ENCODE data around the gene LINC01488. TPM values are rescaled to one million over a fixed set of nuclear protein-coding genes. Genes with fewer than 3 reads are reported as not detected.

Gene LINC01488
- total and polyA plus RNA-seq, 10 of the 15 experiments (the other 5 are each of a cell fraction or from before 2014, with no cell fraction given) = not detected

DNA sequence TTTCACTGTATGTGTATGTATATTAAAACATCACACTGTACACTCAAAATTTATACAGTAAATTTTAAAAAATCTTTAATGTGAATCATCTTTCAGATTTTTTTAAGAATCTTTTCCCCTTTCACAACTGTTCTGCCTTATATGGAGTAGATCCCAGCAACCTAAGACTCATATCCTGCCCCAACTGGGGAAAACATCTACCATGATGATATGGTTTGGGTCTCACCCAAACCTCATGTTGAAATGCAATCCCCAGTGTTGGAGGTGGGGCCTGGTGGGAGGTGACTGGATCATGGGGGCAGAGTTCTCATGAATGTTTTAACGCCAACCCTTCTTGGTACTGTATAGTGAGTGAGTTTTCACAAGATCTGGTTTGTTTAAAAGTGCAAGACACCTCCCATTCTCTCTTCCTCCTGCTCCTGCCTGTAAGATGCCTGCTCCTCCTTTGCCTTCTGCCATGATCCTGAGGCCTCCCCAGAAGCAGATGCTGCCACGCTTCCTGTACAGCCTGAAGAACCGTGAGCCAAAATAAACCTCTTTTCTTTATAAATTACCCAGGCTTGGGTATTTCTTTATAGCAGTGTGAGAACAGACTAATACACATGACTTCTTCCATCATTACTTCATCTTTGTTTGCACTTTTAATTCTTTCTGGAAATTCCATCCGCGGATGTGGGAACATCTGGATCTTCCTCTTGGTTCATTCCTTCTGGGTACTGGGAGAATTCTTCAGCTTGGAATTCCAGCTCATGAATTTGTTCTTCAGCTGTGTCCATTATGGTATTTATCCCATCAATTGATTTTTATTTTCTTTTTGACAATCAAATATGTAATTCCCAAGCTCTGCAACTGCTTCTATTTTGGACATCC lies 36.9 kb downstream of the LINC01488 start:
- intact Hi-C loops (cut with micrococcal nuclease; ENCODE audit: unreplicated experiment) = no loop called here

More for the DNA sequence above, 36.9 kb downstream of the LINC01488 start:
- WGBS (ENCODE audit: insufficient coverage, insufficient replicate concordance, low lambda C conversion rate, missing lambda C conversion rate) = 66% methylated on average over 5 of the region's 5 CpGs
- no peaks in the 10 kb centered on the region for H4K20me1 ChIP-seq (ENCODE audit: control insufficient read depth, insufficient read depth)
- no TSS peak for BruUV-seq (replicated peaks)
- peaks cover 7% of the 10 kb centered on the region; the same call in 2 of the 3 replicates for H3K9me3 ChIP-seq (replicated peaks; ENCODE audit: control insufficient read depth, insufficient read depth, low read length)
- H3K79me2 ChIP-seq (ENCODE audit: control insufficient read depth, insufficient read depth, low read length) = no peaks in the 10 kb centered on the region
- H3K27ac ChIP-seq (ENCODE audit: control insufficient read depth, insufficient read depth) = no peak overlapping the region
- H3K36me3 ChIP-seq (ENCODE audit: control insufficient read depth in 2 of 2, insufficient read depth in 2 of 2, low read length in 1 of 2) = no peaks in the 10 kb centered on the region
- H2AFZ ChIP-seq (ENCODE audit: control insufficient read depth, low read depth, low read length) = no peak overlapping the region
- RAD21 ChIA-PET (ENCODE audit: unreplicated experiment) = no interaction called here
- no peak for TF ChIP-seq PAX8 (IDR thresholded peaks at IDR 0.05)
- TF ChIP-seq MTA3 (IDR thresholded peaks at IDR 0.05; ENCODE audit: borderline replicate concordance, low read length) = no peak
- no peak for TF ChIP-seq TCF12 (IDR thresholded peaks at IDR 0.05; ENCODE audit: low read depth, low read length)
- TF ChIP-seq CHD4 (IDR thresholded peaks at IDR 0.05) = no peak
- no peak for TF ChIP-seq BCL11A (IDR thresholded peaks at IDR 0.05; ENCODE audit: low read depth, low read length)
- no peak for TF ChIP-seq SP1 (IDR thresholded peaks at IDR 0.05; ENCODE audit: low read depth, low read length)
- no peak for TF ChIP-seq IKZF1 (conservative IDR thresholded peaks at IDR 0.05)
- no peak for TF ChIP-seq ZSCAN29 (IDR thresholded peaks at IDR 0.05)
- no peak for TF ChIP-seq ELK1 (IDR thresholded peaks at IDR 0.05; ENCODE audit: low read depth, low read length)
- CTCF ChIA-PET = no interaction called here
- H3K4me1 ChIP-seq (ENCODE audit: control insufficient read depth, insufficient read depth, low read length) = no peaks in the 10 kb centered on the region
- SMC1A ChIA-PET (ENCODE audit: uncharacterized antibody, unreplicated experiment) = interaction anchor here (0.5 kb wide), 1 partner anchor 68 kb away, joined by 3 read pairs; no protein-coding TSS in a partner anchor
- H3K9ac ChIP-seq (ENCODE audit: control insufficient read depth, insufficient read depth, low read length) = no peak overlapping the region
- in situ Hi-C loops (cut with MboI) = no loop called here
- FAIRE-seq (no peak), DNase-seq (ENCODE audit: low read depth, low spot score) (no peak), ATAC-seq (no peak)
- H3K27me3 ChIP-seq (replicated peaks in 1 of 2; ENCODE audit: control insufficient read depth in 2 of 2, insufficient read depth in 2 of 2, low read length in 1 of 2) = peaks cover 0 to 2% of the 10 kb centered on the region in 2 experiments; a peak in 2 of 4 replicates
- POLR2A ChIA-PET = no interaction called here
- no peak overlapping the region for H3K4me2 ChIP-seq (ENCODE audit: control insufficient read depth, insufficient read depth)
- H3K4me3 ChIP-seq = no peak overlapping the region
